GM08714 (cell line): Measurements from ENCODE around the gene PBRM1.
A peak's percentile ranks its signal among the peaks of the same experiment; 100 is the strongest.

Experiments
- H3K4me3 ChIP-seq: fragments of 200-500 bp; sonication (Bioruptor generic); 2 replicates; pipeline ENCODE4 v1.5.1; 2014; ENCODE audit warnings: mild to moderate bottlenecking, low read length, inconsistent platforms
- ZNF274 ChIP-seq: IDR thresholded peaks from 2 replicates; pipeline ENCODE4 v1.6.1; 2012; ENCODE audit warnings: mild to moderate bottlenecking, low read depth, low read length

Gene PBRM1

DNA sequence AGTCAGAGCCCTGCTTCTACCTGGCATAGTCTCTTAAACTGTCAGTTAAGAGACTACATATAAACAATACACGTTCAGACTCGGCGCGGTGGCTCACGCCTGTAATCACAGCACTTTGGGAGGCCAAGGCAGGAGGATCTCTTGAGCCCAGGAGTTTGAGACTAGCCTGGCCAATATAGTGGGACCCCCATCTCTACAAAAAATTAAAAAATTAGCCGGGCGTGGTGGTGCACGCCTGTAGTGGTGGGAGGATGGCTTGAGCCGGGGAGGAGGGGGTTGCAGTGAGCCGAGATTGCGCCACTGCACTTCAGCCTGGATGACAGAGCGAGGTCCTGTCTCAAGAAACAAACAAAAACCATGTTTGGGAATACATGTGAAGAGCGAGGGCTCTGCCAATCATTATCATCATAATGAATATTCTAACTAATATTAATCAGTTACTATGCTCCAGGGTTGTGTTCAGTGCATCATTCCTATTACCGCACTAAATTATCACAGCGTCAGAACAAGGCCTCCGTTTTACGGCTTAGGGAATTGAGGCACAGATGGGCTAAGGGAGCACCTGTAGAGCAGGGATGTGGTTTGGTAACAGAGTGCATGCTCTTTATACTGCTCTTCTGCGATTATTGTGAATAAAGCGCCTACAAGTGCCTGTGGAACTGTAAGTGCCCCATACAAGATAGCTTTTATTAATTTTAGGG is 150.2 kb downstream of the PBRM1 start:
- no peak for TF ChIP-seq ZNF274
- H3K4me3 ChIP-seq, result no peak overlapping the region

GRCh38 chr3:52534281-52535183 is 151.2 kb downstream of the PBRM1 start:
- H3K4me3 ChIP-seq, result peak overlapping the region; percentile 59; the same call in 1 of the 2 replicates
- no peak for TF ChIP-seq ZNF274

DNA sequence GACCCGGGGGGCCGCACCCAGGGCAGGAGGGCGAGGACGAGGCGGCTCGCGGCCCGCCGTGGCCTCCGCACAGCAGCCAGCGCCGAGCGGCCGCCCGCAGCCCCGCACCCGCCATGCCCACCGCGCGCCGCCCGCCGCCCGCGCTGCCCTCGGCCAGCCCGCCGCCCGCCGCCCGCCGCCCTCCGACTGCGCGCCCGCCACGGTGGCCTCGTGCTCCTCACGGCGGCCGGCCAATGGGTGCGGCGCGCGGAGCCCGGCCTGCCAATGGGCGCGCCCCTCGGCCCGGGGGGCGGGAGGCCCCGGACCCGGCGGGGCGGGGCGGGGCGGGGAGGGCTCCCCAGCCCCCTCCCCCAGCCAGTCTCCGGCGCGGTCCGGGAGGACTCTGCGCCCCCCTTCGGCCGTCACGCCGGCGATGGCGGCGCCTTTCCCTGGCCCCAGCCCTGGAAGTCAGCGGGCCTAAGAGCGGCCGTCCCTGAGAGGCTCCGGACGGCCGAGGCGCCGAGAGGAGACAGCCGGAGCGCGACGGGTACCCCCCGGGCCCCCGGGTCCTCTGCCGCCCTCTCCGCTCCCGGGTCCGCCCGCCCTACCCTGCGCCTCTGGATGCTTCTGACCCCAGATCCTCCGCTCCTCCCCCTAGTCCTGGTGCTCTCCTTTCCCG is 152.0 kb downstream of the PBRM1 start, which contains the start of gene NT5DC2:
TSS of gene NT5DC2 (minus strand) at position 235 of the 658 bp plus-strand sequence. CDS start at position 115, 120 bp downstream.
- no peak for TF ChIP-seq ZNF274

DNA sequence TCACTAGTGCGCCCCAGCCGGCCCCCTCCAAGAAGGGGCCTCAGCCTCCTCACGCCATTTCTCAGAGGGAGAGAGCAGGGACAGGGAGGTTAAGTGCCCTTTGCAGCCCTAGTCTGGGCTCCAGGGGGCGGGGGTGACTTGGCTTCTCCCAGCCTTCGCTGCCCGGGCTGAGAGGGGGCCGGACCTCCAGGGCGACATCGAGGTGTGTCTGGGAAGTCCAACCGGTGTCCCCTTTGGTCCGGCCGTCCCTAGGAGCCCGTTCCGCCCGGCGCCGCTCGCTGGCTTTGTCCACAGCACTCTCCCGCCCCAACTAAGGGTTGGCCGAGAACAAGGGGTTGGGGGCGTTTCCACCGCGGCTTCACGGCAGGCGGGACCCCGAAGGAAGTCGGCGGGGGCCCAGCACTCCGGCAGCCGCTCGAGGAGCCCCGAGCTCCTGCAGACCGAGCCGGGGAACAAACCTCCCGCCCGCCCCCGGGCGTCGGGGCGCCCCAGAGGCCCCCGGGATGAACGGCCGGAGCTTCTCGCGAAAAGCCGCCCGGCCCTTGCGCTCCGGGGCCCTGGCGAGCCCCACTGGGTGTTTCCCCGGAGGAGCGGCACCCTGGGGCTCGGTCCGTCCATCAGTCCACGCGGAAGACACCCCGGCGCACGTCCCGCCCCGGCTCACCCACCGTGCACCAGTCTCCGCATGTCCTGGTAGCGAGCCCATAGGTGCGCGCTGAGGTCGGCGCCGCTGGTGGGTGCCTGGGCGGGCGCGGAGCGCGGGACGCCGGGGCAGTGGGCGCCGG is 152.7 kb downstream of the PBRM1 start:
- H3K4me3 ChIP-seq, result peak overlapping the region; percentile 62
- TF ChIP-seq ZNF274, result no peak

More for the DNA sequence above, 152.0 kb downstream of the PBRM1 start, which contains the start of gene NT5DC2:
- H3K4me3 ChIP-seq, result peak within 1 kb of the TSS; percentile 62

DNA sequence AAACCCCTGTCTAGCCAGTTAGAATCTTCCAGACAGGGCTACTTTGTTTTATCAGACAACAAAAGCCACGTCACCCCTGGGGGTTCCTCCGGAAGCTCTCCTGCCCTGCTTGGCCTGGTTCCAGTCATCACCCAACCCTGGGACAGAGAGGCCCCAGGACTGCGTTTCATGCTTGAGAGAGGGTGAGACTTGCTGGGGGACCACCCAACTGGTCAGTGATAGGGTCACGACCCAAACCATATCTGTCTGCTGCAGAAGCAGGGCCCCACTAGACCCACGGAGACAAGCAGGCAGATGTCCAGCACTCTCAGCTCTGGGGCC is 153.2 kb downstream of the PBRM1 start:
- TF ChIP-seq ZNF274, result no peak
- H3K4me3 ChIP-seq, result peak overlapping the region; percentile 62; the same call in 1 of the 2 replicates

GRCh38 chr3:52531860-52532516 is 153.7 kb downstream of the PBRM1 start:
- TF ChIP-seq ZNF274, result no peak
- peak overlapping the region; percentile 62; the same call in 1 of the 2 replicates for H3K4me3 ChIP-seq

GRCh38 chr3:52530918-52531826 is 154.5 kb downstream of the PBRM1 start:
- no peak overlapping the region for H3K4me3 ChIP-seq
- TF ChIP-seq ZNF274, result no peak

DNA sequence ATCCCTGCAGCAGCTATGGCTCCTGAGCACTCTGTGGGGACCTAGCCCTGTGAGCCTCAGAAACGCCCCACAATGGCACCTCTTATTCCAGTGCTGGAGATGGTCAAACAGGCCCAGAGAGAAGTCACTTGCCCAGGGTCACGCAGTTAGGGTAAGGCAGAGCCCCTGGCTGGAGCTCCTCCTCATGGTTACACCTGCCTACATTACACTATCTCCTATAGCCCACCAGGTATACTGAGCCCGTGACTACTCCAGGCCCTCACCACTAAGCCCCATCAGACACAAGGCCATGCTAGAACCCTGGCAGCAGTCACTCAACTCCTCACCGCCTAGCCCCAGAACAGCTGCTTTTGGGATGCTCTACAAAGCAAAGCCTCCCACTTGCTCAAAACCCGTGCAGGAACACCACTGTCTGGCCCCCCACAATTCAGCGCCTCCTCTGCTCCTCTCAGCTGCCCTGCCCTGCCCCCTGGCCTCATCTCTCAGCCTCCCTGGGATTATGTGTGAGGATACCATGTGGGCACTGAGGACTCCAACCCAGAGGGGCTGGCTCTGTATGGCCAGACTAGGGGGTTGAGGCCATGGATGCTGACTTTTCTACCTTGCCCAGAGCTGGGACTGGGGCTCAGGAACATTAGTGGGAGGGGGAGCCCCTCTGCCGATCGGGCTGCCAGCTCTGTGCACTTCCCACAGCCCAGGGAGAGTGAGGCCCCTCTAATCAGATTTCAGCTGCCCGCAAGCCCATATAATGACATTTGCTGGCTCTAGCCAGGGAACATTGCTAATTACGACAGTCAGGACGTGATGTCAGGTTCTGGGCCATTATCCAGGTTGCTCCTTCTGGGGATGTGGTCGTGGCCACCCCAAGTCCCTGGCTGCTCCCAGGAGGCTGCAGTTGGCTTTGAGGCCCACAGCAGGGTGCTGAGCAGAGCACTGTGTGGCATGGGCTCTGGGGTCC is 156.1 kb downstream of the PBRM1 start:
- no peak overlapping the region for H3K4me3 ChIP-seq
- TF ChIP-seq ZNF274, result no peak

- no peak for TF ChIP-seq ZNF274
- H3K4me3 ChIP-seq, result no peak overlapping the region
Observed at GRCh38 chr3:52528586-52529375, 156.9 kb downstream of the PBRM1 start.

- TF ChIP-seq ZNF274, result no peak
- no peak overlapping the region for H3K4me3 ChIP-seq
Observed at GRCh38 chr3:52527732-52528585, 157.8 kb downstream of the PBRM1 start.
